ENCODE results near the gene STK32C.

STK32C gene

GRCh38 chr10:132194726-132195125, 113.0 kb downstream of the STK32C start:
- DNase-seq: no peak

GRCh38 chr10:132193907-132194552, 113.7 kb downstream of the STK32C start:
- DNase-seq: peak in 4 of 6 experiments; percentile 6 to 33 (median 9)

- no peak for DNase-seq
Measured at GRCh38 chr10:132192991-132193665, 114.6 kb downstream of the STK32C start.

- DNase-seq: no peak
Measured at GRCh38 chr10:132192076-132192975, 115.4 kb downstream of the STK32C start.

- no peak for DNase-seq
Measured at GRCh38 chr10:132189810-132190422, 117.8 kb downstream of the STK32C start.

- DNase-seq: no peak
Measured at GRCh38 chr10:132189016-132189415, 118.7 kb downstream of the STK32C start.

GRCh38 chr10:132188331-132188730, 119.4 kb downstream of the STK32C start:
- no peak for DNase-seq

GRCh38 chr10:132187430-132188138, 120.2 kb downstream of the STK32C start:
- DNase-seq: no peak

- peak in 5 of 6 experiments; percentile 34 to 68 (median 48) for DNase-seq
Measured at GRCh38 chr10:132186488-132187429, 121.0 kb downstream of the STK32C start, which contains the start of gene DPYSL4. TSS of gene DPYSL4 (plus strand) at chr10:132186948. CDS start at chr10:132187064, 116 bp downstream.

GRCh38 chr10:132185601-132186487, 121.9 kb downstream of the STK32C start:
- DNase-seq: peak; percentile 37 to 61 (median 58)

- DNase-seq: no peak
Measured at GRCh38 chr10:132184816-132185593, 122.7 kb downstream of the STK32C start.

- DNase-seq: no peak
Measured at GRCh38 chr10:132183046-132183445, 124.7 kb downstream of the STK32C start.

GRCh38 chr10:132182591-132182990, 125.2 kb downstream of the STK32C start:
- no peak for DNase-seq

- no peak for DNase-seq
Measured at GRCh38 chr10:132181691-132182425, 125.9 kb downstream of the STK32C start.

GRCh38 chr10:132180736-132181135, 127.0 kb downstream of the STK32C start:
- no peak for DNase-seq

GRCh38 chr10:132179551-132180392, 128.0 kb downstream of the STK32C start:
- DNase-seq: no peak

Data from stimulated activated naive CD4-positive, alpha-beta T cell (primary cell).